Amniotic stem cell (primary cell): Measurements from ENCODE around the gene ZBTB47.

Source experiments
- DNase-seq: peaks from one replicate; lab custom pipeline; 2025; lab: John Stamatoyannopoulos, UW

ZBTB47 gene

DNA sequence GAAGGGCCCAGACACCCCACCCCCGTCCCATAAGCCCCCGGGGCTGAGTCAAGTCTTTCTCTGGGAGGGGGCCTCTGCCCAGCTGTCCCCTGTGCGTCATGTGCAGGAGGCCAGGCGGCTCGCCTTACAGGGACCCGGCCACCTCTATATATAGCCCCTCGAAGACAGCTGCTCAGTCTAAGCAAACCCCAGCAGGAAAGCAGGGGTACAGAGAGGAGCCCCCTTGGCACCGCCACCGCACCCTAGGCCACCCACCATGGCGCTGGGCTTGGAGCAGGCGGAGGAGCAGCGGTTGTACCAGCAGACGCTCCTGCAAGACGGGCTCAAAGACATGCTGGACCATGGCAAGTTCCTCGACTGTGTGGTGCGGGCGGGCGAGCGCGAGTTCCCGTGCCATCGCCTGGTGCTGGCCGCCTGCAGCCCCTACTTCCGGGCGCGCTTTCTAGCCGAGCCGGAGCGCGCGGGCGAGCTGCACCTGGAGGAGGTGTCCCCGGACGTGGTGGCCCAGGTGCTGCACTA lies 31.9 kb downstream of the ZBTB47 start, which contains the start of gene KLHL40:
Gene KLHL40, plus strand, starts transcription at position 175 of the 519 bp plus-strand sequence. Its CDS starts 82 bp downstream, at position 257.
- no peak for DNase-seq

DNA sequence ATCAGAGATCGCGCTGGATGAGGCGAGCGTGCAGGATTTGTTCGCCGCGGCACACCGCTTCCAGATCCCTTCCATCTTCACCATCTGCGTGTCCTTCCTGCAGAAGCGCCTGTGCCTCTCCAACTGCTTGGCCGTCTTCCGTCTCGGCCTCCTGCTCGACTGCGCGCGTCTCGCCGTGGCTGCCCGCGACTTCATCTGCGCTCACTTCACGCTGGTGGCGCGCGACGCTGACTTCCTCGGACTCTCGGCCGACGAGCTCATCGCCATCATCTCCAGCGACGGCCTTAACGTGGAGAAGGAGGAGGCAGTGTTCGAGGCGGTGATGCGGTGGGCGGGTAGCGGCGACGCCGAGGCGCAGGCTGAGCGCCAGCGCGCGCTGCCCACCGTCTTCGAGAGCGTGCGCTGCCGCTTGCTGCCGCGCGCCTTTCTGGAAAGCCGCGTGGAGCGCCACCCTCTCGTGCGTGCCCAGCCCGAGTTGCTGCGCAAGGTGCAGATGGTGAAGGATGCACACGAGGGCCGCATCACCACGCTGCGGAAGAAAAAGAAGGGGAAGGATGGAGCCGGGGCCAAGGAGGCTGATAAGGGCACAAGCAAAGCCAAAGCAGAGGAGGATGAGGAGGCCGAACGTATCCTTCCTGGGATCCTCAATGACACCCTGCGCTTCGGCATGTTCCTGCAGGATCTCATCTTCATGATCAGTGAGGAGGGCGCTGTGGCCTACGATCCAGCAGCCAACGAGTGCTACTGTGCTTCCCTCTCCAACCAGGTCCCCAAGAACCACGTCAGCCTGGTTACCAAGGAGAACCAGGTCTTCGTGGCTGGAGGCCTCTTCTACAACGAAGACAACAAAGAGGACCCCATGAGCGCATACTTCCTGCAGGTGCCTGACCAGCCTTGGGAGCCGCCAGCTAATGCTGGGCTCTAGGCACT lies 32.7 kb downstream of the ZBTB47 start:
- DNase-seq, result no peak

DNA sequence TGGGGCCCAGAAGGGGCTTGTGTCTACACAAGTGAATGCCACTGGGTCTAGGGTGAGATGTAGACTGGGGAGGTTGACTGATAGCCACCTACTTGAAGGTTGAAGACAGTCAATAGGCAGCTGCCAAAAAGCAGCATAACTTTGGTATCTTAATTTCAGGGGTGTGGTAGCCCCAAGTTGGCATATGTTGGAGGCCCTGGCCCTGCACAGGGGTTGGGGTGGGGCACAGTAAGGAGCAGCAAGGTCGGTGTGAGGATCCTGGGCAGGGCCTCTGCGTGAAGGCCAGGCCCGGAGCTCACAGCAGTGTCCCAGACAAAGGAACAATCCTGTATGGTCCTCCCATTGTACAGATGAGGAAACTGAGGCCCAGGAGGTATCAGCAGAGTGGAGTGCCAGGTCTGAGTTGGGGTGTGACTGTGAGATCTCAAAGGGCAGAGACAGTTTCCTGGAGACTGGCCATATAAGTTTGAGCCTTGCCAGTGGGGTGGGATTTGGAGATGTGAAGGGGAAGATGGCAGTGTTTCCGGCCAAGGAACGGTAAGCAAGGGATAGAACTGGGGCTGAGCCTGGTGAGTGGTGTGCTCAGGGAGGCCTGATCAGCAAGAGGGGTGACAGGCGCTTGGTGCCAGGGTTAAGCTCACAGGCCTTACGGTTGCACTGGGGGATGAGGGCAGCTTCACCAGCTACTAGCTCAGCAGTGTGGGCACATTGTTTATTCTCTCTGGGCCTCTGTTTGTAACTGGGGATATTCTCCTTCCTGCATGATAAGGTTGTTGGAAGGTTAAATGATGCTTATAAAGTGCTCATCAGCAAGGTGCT lies 33.5 kb downstream of the ZBTB47 start:
- DNase-seq, result no peak

DNA sequence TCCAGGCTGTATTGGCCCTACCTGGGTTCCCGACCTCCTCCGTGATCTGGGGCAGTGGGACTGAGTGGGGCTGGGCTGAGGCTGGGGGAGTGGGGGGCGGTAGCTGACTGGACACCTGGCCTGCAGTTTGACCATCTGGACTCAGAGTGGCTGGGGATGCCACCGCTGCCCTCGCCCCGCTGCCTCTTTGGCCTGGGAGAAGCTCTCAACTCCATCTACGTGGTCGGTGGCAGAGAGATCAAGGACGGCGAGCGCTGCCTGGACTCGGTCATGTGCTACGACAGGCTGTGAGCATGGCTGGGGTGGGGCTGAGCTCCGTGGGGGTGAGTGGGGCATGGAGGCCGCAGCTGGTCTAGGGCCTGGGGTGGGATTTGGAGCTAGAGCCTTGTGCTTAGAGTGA lies 34.5 kb downstream of the ZBTB47 start:
- no peak for DNase-seq

DNA sequence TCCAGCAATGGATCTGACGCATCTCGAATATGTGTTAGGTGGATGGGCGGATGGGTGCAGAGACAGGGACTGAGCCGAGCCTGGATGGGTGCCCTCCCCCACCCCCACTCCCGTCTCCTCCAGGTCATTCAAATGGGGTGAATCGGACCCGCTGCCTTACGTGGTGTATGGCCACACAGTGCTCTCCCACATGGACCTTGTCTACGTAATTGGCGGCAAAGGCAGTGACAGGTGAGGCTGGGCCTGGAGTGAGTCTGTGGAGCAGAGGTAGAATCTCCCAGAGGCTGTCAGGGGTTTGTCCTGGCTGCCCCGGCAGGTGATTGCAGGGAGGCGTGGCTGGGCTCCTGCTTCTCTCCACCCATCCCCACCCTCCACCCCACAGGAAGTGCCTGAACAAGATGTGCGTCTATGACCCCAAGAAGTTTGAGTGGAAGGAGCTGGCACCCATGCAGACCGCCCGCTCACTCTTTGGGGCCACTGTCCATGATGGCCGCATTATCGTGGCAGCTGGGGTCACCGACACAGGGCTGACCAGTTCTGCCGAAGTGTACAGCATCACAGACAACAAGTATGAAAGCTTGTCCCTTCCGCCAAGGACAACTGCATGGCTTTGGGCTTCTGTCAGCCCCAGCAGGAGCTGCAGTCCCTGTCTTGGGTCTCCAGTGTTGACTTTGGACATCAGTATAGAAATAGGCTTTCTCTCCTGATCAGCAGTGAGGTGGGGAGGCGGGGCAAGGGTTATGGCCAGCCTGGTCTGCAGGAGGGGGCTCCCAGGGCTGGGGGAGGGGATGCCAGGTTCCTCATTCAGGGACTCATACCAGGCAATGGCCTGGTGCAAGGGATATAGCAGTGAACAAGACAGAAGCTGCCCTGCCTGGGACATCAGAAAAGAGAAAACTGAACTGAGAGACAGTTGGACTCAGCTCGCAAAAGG lies 35.3 kb downstream of the ZBTB47 start:
- no peak for DNase-seq

DNA sequence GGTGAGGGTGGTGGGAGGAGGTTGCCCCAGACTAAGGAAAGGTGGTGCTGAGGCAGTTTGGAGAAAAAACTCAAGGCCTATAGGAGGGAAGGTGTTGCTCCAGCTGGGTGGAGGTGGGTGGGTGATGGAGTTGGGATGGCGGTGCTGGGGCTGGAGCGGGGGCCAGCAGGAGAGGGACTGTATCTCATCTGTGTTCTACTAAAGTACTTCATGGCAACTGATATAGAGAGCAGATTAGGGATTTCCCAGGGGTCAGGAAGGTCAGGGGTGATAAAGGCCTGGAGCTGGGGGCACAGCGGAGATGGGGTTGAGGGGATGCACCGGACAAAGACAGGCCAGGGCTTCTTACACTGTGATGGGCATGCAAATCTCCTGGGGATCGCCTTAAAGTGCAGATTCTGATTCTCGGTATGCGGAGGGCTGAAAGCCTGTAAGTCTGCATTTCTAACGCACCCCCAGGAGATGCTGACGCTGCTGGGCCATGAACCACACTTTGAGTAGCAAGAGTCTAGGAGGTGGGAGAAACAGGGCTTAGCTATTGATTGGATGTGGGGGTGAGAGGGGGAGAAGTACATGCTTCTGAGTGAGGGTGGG lies 36.0 kb downstream of the ZBTB47 start:
- no peak for DNase-seq

- DNase-seq, result no peak
Observed at GRCh38 chr3:42690191-42690590, 36.7 kb downstream of the ZBTB47 start.

DNA sequence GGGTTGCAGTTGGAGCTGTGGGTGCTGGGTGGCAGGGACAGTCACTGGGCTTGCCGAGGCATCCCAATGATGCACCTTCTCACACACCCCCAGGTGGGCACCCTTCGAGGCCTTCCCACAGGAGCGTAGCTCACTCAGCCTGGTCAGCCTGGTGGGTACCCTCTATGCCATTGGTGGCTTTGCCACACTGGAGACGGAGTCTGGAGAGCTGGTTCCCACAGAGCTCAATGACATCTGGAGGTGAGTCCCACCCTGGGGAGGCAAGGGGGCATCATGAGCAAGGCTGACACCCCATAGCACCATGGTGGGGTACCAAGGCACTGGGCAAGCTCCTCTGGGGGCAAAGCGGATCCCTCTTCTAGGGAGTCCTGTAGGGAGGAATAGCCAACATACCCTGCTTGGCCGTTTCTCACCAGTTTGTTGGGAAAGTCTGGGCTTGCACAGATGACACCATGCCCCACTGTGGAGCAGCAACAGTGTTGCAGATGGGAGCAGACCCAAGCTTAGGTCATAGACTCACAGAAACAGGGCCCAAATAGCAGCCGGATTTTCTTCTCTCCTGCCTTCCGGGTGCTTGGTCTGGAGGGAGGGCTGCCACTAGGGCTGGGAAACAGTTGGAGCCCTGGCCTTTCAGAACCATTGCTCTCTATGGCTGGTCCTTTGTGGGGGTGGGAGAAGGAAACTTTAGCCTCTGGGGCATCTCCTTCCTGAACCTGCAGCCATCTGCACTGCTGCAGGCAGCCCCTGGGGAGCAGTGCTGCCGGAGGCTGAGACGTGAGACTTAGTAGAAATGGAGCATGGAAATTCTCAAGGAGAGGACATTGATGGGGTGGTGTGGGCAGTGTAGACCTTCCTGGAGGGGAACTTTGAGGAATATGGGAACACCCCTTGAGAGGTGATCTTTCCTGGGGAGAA lies 37.5 kb downstream of the ZBTB47 start:
- DNase-seq, result no peak

- no peak for DNase-seq
Observed at GRCh38 chr3:42691816-42692666, 38.5 kb downstream of the ZBTB47 start.

- DNase-seq, result no peak
Observed at GRCh38 chr3:42692667-42693529, 39.4 kb downstream of the ZBTB47 start.

DNA sequence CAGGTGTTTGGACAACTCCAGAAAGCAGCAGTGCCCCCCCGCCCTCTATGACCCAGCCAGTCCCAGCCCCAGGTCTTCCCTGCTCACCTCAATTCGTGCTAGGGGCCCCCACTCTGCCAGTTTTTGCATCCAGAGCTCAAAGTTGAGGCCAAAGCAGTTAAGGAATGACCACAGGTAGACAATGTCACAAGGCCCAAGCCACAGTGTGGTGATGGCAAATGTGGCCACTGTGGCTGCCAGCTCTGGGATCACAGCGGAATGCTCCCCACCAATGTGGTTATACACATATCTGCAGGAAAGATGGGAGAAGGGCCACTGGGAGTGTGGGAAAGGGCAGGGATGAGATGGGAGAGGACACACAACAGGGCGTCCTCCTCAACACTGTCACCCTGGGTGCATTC lies 40.0 kb downstream of the ZBTB47 start:
- DNase-seq, result no peak

DNA sequence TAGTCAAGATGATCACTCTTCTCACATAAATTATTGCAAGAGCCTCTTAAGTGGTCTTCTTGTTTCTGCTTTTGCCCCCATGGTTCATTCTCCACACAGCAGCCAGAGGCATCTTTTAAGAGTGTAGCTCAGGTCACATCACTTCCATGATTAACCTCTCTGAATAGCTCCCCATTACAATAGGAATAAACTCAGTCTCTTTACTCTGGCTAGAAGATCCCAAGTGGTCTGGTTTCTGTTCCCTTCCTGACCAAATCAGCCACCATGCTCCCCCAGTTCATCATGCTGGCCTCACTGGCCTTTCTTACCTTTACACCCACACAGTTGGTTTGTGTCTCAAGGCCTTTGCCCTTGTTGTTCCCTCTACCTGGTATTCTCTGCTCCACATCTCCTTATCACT lies 40.9 kb downstream of the ZBTB47 start:
- DNase-seq, result no peak

DNA sequence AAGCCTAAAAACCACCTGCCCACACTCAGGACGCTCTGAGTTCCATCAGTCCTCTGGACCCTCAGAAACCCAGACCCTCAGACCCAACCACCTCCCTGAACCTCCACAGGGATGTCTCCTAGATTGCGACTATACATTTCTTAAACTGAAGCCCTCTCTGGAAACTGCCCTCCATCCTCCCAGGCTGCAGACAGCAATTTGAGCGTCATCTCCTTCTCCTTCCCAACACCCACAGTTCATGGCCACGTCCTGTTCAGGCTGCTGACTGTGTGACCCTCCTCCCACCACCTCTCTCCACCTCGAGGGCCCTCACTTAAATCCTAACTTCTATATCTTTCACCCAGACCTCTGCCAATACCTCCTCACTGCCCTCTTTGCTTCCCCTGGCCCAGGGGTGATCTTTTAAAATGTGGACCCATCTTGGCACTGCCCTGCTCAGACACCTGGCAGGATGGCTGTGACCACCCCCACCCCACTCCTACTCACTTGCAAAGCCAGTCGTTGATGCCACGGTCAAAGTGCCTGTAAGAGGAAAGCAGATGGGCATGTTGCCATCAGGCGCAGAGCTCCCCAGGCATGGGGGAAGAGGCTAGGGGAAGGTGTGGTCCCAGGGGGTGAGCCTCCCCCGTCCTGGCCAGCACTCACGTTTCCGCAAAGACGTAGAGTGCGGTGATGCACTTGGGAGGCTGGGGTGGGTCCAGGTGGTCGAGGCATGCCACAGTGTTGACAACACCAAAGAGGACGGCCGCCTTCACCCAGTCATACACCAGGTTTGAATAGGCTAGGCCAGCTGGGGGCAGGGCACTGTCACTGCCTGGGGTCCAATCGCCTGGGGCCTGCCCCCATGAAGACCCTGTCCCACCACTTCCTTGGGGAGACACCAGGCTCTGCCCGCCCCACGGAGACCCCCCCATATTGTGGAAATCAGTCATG lies 43.1 kb downstream of the ZBTB47 start:
- DNase-seq, result no peak

DNA sequence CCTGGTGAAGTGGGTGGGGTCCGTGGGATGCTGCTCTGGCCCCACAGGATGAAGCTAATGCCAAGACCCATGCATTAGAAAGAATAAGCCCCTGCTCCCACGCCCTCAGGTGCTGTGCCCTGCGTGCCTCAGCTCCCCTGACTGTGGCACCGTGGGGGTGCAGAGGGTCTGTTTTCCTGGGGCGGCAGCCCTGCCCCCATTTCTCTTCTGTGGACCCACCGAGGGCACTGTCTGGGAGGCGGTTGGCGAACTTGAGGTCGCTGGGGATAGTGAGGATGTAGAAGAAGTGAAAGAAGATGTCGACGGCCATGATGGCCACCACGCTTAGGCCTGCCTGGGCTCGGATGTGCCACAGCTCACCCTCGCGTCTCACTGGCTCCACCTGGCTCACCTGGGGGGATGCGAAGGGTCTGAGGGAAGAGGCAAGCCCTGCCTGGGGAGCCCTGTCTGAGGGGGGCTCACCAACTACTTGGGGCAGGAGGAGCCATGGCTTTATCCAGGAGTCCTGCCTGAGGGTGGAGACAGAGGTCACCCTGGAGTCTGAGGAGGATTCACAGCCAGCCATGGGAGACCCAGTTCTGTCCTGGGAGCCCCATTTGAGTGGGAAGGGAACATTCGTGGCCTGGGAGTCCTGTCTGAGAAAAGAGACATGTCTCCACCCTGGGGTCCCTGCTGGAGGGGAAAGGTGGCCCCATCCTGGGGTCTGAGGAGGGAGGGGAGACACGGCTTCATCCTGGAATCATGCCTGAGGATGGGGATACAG lies 44.0 kb downstream of the ZBTB47 start:
- no peak for DNase-seq

DNA sequence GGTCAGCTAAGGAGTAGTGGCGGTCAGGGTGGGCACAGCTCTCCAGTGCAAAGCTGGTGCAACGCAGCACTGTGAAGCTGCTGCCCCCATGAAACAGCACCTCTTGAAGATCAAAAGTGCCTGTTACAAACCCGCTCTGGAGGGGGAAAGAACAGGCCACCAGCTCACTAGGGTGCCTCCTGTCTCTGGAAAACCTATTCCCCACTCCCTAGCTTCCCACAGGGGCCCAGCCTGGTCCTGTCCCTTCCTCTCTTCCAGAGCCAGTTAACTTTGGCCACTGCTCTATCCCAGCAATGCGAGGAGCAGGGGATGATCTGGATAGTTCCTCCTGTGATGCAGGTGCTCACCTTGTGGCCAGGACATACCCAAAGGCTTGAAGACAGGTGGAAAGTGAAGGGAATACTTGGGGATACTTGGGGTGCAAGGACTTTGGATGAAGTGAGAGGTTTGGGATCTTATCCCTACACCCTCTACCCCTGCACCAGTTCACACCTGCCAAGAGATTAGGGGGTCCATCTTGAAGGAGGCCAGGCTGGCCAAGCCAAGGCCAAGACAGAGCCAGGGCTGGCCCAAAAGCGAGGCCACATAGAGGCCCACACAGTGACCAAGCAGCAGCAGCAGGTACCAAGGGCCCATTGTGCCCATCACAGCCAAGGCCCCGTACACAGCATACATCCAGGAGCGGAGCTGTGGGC lies 44.9 kb downstream of the ZBTB47 start:
- no peak for DNase-seq

DNA sequence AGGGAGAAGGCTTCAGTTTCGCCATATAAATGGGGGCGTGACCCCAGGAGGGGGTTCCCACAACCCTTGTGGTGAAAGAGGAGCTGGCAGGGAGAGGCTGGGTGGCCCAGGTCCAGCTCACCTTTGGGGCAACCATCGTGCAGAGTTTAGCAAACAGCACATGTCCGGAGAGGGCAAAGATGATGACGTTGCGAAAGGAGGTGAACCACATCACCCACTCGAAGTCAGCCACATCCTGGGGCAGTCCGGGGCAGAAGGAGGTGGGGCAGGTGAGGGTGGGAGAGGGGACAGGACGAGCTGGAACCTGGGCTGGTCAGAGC lies 45.4 kb downstream of the ZBTB47 start:
- no peak for DNase-seq
